Lung (tissue), 12 donors: ENCODE results near the gene PPP2R3A. TPM values are rescaled to one million over a fixed set of nuclear protein-coding genes. Genes with fewer than 3 reads are reported as not detected.

Experiments used
- ATAC-seq: fragments of 200-7000 bp; cut with Tn5 transposase; one replicate; pipeline ENCODE4 v1.9.1; 2020; ENCODE audit warnings: moderate number of reproducible peaks; ENCODE audit not compliant: insufficient read depth, low FRiP score
- DNase-seq, 3 donors: peaks; one replicate each; pipeline ENCODE4 v3.0.0-alpha.2; 2013 to 2017
- H3K27ac ChIP-seq, 2 donors: one replicate each; pipeline ENCODE4 v1.5.1; 2013; ENCODE audit warnings: mild to moderate bottlenecking in 2 of 2, moderate library complexity in 2 of 2, control low read depth in 1 of 2, inconsistent platforms in 1 of 2, low read depth in 1 of 2, low read length in 1 of 2
- H3K27me3 ChIP-seq, 3 donors: one replicate each; pipeline ENCODE4 v1.5.1; 2013; ENCODE audit warnings: low read length in 2 of 3; ENCODE audit not compliant: control insufficient read depth in 3 of 3, insufficient read depth in 3 of 3
- H3K36me3 ChIP-seq, 4 donors: one replicate each; pipeline ENCODE4 v1.5.1; 2013; ENCODE audit warnings: low read length in 4 of 4, mild to moderate bottlenecking in 1 of 4, moderate library complexity in 1 of 4; ENCODE audit not compliant: control insufficient read depth in 4 of 4, insufficient read depth in 4 of 4
- H3K4me1 ChIP-seq, 5 donors: one replicate each; pipeline ENCODE4 v1.5.1; 2013; ENCODE audit warnings: low read length in 5 of 5, mild to moderate bottlenecking in 2 of 5, moderate library complexity in 1 of 5; ENCODE audit not compliant: control insufficient read depth in 5 of 5, insufficient read depth in 5 of 5
- H3K4me3 ChIP-seq: one replicate; pipeline ENCODE4 v1.5.1; 2013; ENCODE audit warnings: mild to moderate bottlenecking, control low read depth, moderate library complexity
- H3K9ac ChIP-seq, 2 donors: one replicate each; pipeline ENCODE4 v1.5.1; 2013; ENCODE audit warnings: low read length in 2 of 2, control low read depth in 1 of 2; ENCODE audit not compliant: insufficient read depth in 1 of 2
- H3K9me3 ChIP-seq, 4 donors: one replicate each; pipeline ENCODE4 v1.5.1; 2013; ENCODE audit warnings: low read length in 3 of 4, mild to moderate bottlenecking in 1 of 4, moderate library complexity in 1 of 4; ENCODE audit not compliant: control insufficient read depth in 4 of 4, insufficient read depth in 3 of 4
- WGBS, 2 donors: extraction: QIAGEN DNeasy Blood & Tissue Kit; methylation state at CpG; one replicate each; pipeline ENCODE4 v1.1.7; 2013; 5-methylcytosine and 5-hydroxymethylcytosine counted together
- polyA plus RNA-seq, 2 donors: library from polyadenylated mRNA; stranded (reverse); fragments of 200-250 nt; gene quantifications; one replicate each; pipeline ENCODE4 v1.2.1, GENCODE V29; 2013
- total RNA-seq, 2 donors: library from RNA; depleted of rRNA in 1 of 2; stranded (reverse); fragments of >200 nt in 1 of 2; gene quantifications; one replicate each; pipeline ENCODE4 v1.2.1, GENCODE V29; 2014 to 2021
- TF ChIP-seq, protein P1 (sequence below): IDR thresholded peaks from 2 replicates; pipeline ENCODE4 v1.5.1; 2012; ENCODE audit warnings: mild to moderate bottlenecking; ENCODE audit errors: control extremely low read depth, extremely low read depth
- donor health status: control.
- donor health status: control.
- donor health status: Bipolar disorder and iron deficiency.
- donor health status: healthy.
- donor health status: DM: yes; HTN: yes; CAD: no.

PPP2R3A gene
- total and polyA plus RNA-seq, 4 donors = 1.6 to 17.0 (median 4.6) TPM

GRCh38 chr3:135924506-135924905 lies 41.0 kb upstream of the PPP2R3A start:
- Histone ChIP-seq H3K9ac (no peak overlapping the region), H3K4me1 (peaks cover 0 to 2% (median 0%) of the 10 kb centered on the region in 5 donors), H3K9me3 (no peaks in the 10 kb centered on the region), H3K27me3 (no peaks in the 10 kb centered on the region), H3K36me3 (no peaks in the 10 kb centered on the region), H3K4me3 (no peak overlapping the region), H3K27ac (no peak overlapping the region)
- ATAC-seq (no peak), DNase-seq (no peak)
- 86 to 100% methylated on average over 1 of the region's 1 CpG for WGBS, 2 donors
- TF ChIP-seq, protein P1, sequence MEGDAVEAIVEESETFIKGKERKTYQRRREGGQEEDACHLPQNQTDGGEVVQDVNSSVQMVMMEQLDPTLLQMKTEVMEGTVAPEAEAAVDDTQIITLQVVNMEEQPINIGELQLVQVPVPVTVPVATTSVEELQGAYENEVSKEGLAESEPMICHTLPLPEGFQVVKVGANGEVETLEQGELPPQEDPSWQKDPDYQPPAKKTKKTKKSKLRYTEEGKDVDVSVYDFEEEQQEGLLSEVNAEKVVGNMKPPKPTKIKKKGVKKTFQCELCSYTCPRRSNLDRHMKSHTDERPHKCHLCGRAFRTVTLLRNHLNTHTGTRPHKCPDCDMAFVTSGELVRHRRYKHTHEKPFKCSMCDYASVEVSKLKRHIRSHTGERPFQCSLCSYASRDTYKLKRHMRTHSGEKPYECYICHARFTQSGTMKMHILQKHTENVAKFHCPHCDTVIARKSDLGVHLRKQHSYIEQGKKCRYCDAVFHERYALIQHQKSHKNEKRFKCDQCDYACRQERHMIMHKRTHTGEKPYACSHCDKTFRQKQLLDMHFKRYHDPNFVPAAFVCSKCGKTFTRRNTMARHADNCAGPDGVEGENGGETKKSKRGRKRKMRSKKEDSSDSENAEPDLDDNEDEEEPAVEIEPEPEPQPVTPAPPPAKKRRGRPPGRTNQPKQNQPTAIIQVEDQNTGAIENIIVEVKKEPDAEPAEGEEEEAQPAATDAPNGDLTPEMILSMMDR = no peak

DNA sequence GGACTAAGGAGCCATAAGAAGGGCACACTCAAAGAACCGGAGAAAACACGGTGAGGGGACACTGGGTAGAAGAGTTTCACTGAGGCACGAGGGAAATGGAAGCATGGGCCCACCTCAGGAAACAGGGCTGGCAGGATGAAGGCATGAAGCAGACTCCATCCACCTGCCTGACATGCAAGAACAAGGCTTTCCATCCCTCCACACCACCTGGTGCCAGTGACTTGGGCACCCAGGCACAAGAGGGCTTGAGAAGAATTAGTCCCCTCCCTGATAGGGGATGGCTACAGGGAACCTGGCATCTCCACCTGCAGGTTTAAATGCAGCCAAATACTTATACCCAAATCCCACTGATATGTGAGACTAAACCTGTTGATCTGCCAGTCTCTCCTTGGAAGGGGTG lies 38.9 kb upstream of the PPP2R3A start:
- Histone ChIP-seq H3K4me3 (no peak overlapping the region), H3K27ac (no peak overlapping the region), H3K9ac (no peak overlapping the region), H3K4me1 (peaks cover 0 to 5% (median 0%) of the 10 kb centered on the region in 5 donors), H3K36me3 (no peaks in the 10 kb centered on the region), H3K9me3 (no peaks in the 10 kb centered on the region), H3K27me3 (no peaks in the 10 kb centered on the region)
- TF ChIP-seq, protein P1 = no peak
- 90 to 91% methylated on average over 3 of the region's 3 CpGs for WGBS, 2 donors
- ATAC-seq (no peak), DNase-seq (no peak)

- DNase-seq (no peak), ATAC-seq (no peak)
- peaks cover 0 to 5% (median 0%) of the 10 kb centered on the region in 5 donors for H3K4me1 ChIP-seq
- no peak overlapping the region for H3K4me3 ChIP-seq
- H3K27me3 ChIP-seq = no peaks in the 10 kb centered on the region
- no peak overlapping the region for H3K27ac ChIP-seq
- WGBS, 2 donors = 63 to 73% methylated on average over 1 of the region's 1 CpG
- no peaks in the 10 kb centered on the region for H3K36me3 ChIP-seq
- TF ChIP-seq, protein P1 = no peak
- H3K9ac ChIP-seq = no peak overlapping the region
- H3K9me3 ChIP-seq = no peaks in the 10 kb centered on the region
Measured at GRCh38 chr3:135927155-135927554, 38.4 kb upstream of the PPP2R3A start.

DNA sequence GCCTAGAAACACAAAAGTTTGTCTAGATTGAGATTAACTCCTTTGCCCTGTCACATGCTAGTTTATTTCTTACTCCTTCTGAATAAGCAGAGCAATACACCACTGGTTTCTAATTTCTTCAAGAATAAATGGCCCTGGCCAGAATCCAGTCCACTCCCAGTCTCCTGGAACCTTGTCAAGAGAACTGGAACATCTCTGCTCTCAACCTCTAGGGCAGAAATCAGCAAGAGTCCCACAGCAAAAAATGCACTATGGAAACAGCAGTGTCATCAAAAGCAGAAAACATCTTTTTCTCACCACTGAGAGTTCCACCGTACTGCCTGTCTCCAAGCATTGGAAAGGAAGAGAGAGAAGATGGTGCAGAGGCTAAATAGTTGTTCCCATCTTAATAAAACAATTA lies 35.9 kb upstream of the PPP2R3A start:
- ATAC-seq (no peak), DNase-seq (peak; percentile 52 to 71 (median 57))
- TF ChIP-seq, protein P1 = no peak
- no peak overlapping the region for H3K9ac ChIP-seq
- peaks cover 0 to 5% (median 0%) of the 10 kb centered on the region in 5 donors for H3K4me1 ChIP-seq
- H3K27ac ChIP-seq = no peak overlapping the region
- H3K9me3 ChIP-seq = no peaks in the 10 kb centered on the region
- no peaks in the 10 kb centered on the region for H3K27me3 ChIP-seq
- H3K4me3 ChIP-seq = no peak overlapping the region
- 59 to 94% methylated on average over 1 of the region's 1 CpG for whole genome bisulfite sequencing, 2 donors
- no peaks in the 10 kb centered on the region for H3K36me3 ChIP-seq
